Measurements from ENCODE around the gene ZBTB32.

- no peak for TF ChIP-seq POLR2AphosphoS5 (IDR thresholded peaks at IDR 0.05)
- TF ChIP-seq EP300 (IDR thresholded peaks at IDR 0.05) = no peak
These were observed 1.0 kb upstream of the ZBTB32 start for GRCh38 chr19:35703343-35703742.
